ENCODE data around the gene MAN1B1.

DNA sequence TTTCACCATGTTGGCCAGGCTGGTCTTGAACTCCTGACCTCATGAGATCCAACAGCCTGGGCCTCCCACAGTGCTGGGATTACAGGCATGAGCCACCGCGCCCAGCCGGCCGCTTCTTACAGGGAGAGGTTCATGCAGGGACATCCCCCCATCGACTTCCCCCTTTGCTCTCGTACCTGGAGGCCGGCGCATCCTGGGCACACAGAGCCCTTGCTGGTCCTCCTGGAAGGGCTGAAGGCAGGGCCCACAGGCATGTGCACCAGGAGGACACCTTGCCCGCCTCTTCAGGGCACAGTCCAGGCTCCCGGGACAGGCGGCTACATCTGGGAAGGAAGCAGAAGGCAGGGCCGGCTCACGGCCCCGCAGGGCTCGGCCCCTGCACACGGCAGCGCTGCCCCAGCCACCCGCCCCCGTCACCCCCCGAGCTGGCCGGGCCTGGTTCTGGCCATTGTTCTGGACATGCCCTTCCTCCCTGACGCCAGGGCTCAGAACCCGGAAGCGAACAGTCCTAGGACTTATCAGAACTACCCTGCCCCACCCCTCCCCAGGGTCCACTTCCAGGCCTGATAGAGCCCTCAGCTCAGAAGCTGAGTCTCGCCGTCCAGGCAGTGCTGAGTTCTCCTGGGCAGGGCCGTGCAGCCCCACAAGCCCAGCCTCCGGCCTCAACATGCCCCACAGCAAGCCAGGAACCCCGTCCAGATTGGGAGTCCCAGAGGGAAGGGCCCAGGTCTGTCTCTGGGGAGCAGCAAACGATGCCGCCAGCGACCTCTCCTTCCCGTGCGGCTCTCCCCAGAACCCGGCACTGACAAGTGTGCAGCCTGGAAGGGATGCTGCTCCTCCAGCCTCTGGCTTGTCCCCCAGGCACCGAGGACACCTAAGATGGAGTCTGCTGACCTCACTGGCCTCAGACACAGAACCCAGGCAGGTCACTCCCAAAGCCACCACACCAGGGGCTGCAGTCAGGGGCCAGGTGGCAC is 43.7 kb upstream of the MAN1B1 start:
- TF ChIP-seq, protein P1, sequence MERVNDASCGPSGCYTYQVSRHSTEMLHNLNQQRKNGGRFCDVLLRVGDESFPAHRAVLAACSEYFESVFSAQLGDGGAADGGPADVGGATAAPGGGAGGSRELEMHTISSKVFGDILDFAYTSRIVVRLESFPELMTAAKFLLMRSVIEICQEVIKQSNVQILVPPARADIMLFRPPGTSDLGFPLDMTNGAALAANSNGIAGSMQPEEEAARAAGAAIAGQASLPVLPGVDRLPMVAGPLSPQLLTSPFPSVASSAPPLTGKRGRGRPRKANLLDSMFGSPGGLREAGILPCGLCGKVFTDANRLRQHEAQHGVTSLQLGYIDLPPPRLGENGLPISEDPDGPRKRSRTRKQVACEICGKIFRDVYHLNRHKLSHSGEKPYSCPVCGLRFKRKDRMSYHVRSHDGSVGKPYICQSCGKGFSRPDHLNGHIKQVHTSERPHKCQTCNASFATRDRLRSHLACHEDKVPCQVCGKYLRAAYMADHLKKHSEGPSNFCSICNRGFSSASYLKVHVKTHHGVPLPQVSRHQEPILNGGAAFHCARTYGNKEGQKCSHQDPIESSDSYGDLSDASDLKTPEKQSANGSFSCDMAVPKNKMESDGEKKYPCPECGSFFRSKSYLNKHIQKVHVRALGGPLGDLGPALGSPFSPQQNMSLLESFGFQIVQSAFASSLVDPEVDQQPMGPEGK (CRISPR knock-in tag; IDR thresholded peaks at IDR 0.05; ENCODE audit: borderline replicate concordance) = no peak
- TF ChIP-seq TOX (CRISPR knock-in tag; IDR thresholded peaks at IDR 0.05; ENCODE audit: borderline replicate concordance) (no peak), ISL1 (CRISPR knock-in tag; IDR thresholded peaks at IDR 0.05) (no peak), ARNTL (CRISPR knock-in tag; IDR thresholded peaks at IDR 0.05; ENCODE audit: borderline replicate concordance, low read depth) (no peak), GLIS3 (CRISPR knock-in tag; IDR thresholded peaks at IDR 0.05) (no peak), ZFP3 (CRISPR knock-in tag; IDR thresholded peaks at IDR 0.05) (no peak), TCF4 (CRISPR knock-in tag; IDR thresholded peaks at IDR 0.05; ENCODE audit: borderline replicate concordance) (no peak), ZNF565 (CRISPR knock-in tag; conservative IDR thresholded peaks at IDR 0.05; ENCODE audit: low read depth) (no peak), ESRRG (CRISPR knock-in tag; IDR thresholded peaks at IDR 0.05) (no peak)
- TF ChIP-seq, protein P2, sequence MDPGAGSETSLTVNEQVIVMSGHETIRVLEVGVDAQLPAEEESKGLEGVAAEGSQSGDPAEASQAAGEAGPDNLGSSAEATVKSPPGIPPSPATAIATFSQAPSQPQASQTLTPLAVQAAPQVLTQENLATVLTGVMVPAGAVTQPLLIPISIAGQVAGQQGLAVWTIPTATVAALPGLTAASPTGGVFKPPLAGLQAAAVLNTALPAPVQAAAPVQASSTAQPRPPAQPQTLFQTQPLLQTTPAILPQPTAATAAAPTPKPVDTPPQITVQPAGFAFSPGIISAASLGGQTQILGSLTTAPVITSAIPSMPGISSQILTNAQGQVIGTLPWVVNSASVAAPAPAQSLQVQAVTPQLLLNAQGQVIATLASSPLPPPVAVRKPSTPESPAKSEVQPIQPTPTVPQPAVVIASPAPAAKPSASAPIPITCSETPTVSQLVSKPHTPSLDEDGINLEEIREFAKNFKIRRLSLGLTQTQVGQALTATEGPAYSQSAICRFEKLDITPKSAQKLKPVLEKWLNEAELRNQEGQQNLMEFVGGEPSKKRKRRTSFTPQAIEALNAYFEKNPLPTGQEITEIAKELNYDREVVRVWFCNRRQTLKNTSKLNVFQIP (CRISPR knock-in tag; IDR thresholded peaks at IDR 0.05; ENCODE audit: borderline replicate concordance, low read depth) = no peak
- TF ChIP-seq, protein P3, sequence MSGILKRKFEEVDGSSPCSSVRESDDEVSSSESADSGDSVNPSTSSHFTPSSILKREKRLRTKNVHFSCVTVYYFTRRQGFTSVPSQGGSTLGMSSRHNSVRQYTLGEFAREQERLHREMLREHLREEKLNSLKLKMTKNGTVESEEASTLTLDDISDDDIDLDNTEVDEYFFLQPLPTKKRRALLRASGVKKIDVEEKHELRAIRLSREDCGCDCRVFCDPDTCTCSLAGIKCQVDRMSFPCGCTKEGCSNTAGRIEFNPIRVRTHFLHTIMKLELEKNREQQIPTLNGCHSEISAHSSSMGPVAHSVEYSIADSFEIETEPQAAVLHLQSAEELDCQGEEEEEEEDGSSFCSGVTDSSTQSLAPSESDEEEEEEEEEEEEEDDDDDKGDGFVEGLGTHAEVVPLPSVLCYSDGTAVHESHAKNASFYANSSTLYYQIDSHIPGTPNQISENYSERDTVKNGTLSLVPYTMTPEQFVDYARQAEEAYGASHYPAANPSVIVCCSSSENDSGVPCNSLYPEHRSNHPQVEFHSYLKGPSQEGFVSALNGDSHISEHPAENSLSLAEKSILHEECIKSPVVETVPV (CRISPR knock-in tag; IDR thresholded peaks at IDR 0.05) = no peak
